HG03558 (cell line): ENCODE data around the gene HLA-B.

Experiments used
- ATAC-seq: cut with Tn5 transposase; IDR thresholded peaks from one replicate; pipeline ENCODE4 v1.9.1; 2021; ENCODE audit warnings: moderate number of reproducible peaks; ENCODE audit not compliant: unreplicated experiment; ENCODE audit errors: extremely low read depth

HLA-B gene

DNA sequence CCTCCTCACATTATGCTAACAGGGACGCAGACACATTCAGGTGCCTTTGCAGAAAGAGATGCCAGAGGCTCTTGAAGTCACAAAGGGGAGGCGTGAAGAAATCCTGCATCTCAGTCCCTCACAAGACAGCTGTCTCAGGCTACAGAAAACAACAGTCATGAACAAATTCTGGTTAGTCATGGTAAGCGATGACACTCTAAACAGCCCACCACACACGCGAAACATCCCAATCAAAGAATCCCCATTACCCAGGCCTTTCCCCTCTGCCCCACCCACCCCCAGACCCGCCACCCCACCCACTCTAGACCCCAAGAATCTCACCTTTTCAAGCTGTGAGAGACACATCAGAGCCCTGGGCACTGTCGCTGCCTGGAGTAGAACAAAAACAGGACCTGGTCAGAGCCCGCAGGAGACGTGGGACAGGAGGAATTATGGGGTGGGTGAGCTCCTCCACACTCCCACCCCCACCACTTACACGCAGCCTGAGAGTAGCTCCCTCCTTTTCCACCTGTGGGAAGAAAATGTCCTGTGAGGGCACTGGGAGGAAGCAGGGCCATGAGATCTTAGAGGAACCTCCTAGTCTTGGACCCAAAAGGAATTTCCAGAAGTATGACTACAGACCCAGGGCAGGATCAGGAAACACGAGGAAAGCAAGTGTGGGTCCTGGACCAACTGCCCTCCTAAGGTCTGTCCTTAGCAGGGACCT, 2.7 kb downstream of the HLA-B start:
- no peak for ATAC-seq

DNA sequence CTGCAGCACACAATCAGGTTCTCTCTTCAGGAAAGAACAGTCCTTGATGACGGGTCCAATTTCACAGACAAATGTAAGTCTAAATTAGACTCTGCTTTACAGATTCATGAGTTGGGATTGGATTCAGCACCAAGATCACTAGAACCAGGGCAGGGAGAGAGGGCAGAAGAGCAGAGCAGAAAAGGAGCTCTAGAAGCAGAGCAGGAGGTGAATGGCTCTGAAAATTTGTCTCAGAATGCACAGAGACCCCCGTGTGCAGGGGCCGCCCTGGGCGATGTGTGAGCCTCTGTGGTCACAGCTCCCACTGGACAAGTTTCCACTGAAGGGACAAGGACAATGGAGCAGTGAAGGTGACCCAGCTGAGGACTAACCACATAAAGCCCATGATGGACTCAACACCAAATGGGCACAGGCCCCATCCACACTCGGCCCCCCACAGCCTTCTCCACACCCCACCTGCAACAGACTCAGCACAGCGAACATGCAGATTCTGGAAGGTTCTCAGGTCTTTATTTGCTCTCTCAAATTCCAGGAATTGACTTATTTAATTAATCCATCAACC, 3.5 kb downstream of the HLA-B start:
- ATAC-seq = no peak

DNA sequence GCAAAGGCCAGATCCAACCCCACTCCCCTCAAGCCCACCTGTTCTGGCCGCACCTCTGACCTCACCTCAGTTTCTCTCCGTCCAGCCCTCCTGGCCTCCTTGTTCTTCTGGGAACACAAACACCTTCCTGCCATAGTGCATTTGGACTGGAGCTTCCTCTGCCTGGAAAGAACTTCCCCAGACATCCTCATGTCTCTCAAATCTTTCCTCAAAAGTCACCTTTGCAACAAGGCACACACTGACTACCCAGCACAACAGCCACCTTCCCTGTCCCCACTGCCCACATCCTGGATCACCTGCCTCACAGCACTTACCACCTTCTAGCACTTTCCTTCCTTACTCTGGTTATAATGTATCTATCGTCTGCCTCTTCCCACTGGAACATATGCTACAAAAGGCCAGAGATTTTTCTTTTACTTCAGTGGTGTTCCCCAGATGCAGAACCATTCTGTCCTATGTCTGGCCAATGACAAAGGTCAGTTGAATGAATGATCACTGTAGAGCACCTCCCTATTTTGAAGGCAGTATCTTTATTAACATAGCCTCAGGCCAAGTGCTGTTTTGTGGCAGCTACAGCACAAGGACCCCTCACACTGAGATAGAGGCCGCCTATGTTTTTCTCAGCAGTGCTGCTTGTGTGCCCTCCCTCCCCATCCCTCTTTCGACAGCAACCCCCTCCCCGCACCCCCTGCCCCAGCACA, 4.1 kb downstream of the HLA-B start:
- no peak for ATAC-seq

DNA sequence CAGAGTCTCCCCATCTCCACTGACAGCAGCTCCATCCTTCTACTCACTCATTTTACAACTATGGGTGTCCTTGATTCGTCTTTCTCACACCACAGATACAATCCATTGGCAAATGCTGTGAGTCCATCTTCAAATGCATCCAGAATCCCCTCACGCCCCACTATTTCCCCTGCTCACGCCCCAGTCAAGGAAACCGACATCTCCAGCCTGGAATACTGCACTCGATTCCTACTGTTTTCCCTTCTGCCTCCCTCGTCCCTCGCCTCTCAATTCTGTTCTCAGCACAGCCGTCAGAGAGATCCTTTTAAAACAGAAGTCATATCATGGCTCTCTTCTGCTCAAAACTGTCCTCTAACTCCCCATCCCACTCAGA, 4.7 kb downstream of the HLA-B start:
- no peak for ATAC-seq

DNA sequence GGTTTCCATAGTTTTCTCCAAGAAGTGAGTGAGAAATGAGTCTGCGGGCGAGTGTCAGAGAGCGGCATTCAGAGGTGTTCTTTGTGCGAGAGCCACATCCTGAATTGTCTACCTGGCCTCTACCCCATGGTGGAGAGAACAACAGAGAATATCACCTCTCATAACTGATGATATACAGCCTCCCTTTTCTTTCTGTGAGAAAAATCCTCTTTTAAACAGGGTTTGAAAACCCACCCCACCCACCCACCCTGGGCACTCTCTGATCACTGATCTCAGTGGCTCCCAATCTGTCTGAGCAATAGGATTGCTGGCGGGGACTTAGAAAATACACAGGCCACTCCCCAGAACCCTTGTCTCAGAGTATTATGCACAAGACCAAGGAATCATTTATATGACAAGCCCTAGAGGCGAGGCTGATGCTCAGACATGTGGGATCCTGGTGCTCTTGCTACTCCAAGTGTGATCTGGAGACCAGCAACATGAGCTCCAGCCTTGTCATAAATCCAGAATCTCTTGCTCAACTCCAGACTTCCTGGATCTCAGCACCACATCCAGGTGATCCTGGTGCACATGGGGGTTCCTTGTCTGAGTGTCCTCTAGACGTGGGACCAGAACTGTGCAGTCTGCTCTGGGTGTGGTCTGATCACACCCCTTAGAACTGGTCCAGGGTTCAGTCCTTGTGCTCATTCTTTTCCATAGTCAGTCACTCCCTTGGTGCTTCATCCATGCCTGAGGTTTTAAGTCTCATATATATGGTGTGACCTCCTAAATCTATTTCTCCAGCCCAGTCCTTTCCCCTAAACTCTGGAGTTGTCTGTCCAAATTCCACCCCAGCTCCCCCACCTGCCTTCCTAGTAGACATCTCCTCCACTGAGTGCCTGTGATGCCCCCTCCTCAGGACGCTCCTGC, 5.3 kb downstream of the HLA-B start:
- ATAC-seq = no peak

DNA sequence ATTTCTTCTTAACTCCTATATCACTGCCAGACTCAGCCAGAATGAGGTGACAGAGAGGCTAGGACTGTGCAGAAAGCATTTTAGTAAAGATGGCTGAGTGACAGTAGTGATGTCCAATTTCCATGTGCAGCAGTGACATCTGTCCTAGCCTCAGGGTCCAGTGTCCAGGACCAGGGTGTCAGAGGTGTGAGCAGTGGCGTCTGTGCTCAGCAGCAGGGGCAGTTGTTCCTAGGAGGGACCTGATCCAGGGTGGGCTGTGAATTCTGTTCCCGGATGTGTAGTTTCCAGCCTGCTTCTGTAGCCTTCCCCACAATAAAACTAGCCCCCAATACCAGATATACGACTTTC, 6.0 kb downstream of the HLA-B start:
- no peak for ATAC-seq

DNA sequence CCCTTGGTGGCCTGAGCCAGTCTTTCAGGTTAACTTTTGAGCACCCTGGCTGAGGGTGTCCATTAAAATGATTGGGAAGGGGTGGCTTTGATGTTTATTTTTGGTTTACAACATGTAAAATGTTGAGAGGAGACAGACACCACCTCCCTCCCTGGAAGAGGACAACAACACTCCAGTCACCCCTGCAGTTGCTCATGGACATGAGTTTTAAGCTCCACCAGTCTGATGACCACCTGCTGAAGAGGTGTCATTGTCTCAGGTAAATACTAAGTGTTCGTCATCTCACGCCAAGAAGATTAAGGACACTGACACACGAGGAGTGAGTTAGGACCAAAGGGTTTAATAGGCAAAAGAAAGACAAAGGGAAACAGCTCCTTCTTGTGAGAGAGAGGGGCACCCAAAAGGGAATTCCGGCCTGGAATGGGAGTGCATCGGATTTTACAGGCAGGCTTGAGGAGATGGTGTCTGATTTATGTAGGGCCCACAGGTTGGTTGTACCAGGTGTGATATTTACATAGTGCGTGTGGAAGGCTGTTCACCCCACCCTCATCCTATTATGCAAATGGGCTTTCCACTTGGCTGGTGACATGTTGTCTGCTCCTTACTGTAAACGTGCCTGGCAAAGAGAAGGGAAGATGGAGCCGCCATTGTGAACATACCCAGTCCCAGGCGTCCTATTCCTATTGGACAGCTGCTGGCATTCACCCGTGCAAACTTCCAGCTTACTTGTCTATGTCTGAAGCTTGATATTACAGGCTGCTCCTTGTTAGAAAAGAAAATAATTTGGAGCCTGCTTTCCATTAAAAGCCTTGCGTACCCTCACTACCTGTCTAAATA, 6.6 kb downstream of the HLA-B start:
- ATAC-seq = no peak

DNA sequence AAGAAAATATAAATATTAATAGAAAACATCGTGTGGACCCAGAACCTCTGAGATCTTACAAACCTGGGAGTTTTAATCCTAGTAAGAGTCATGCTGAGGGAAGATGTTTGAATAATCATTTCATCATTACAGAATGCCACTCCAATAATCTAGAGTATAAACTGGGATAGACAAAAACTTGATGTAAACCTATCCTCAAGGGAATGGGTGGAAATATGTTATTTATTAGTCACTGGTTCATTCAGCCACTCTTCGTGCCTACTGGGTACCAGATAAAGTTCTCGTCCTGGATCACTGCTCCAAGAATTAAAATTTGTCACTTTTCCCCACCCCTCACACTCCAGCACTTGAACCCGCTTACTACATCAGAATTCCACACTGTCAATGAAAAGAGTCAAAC, 7.7 kb downstream of the HLA-B start:
- no peak for ATAC-seq

DNA sequence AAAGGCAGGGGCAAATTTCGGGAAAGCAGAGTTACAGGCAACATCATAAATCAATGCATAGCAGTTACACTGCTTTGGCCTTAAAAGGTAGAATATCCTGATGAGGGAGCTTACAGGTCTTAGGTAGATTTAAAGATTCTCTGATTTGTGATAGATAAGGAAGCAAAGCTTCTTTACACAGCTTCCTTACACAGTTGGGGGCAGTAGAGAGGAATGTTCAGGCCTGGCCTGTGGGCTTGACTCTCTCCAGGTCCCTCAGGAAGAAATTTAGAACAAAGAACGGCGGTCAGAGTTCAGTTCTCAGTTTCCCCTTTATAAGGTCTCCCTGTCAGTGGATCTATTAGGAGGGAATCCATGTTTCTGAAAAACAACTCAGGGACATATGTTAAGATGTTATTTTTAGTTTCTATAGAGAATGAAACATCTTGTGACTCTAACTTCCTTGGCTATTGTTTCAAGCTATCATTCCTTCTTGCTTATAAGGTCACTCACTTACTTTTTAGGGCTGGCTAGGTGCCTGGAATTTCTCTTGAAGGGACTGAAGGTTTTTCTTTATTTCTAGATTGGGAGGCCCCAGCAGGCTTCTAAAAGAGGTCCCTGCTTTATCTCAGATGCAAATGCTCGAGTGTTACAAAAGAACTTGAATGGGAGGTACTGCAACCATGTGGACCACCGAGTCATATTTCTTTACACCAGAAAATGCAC, 11.8 kb downstream of the HLA-B start:
- no peak for ATAC-seq

DNA sequence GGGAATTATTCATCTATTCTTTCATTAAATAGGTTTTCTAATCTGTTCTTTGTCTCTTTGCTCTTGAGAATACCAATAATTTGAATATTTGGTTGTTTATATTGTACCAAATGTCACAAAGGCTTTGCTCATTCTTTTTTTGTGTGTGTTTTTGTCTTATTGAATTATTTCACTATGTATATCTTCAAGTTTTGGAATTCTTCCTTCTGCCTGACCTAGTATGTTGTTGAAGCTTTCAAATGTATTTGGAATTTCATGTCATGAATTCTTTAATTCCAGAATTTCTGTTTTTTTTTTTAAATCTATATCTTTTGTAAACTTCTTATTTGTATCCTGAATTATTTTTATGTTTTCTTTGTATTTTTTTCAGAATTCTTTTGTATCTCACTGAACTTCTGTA, 16.8 kb downstream of the HLA-B start:
- ATAC-seq = no peak

DNA sequence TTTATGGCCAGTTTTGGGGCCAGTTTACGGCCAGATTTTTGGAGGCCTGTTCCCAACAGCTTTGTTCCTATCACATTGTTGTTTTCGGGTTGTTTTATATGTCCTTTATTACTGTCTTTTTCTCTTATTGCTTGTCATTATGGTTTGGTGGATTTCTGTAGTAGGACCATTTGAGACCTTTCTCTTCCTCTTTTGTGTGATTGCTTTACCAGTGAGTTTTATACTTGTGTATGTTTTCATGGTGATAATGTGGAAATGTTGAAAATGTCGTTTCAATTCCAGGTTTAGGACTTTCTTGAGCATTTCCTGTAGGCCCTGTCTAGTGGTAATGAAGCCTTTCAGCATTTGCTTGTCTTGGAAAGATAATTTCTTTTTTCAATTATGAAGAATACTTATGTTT, 17.8 kb downstream of the HLA-B start:
- ATAC-seq = no peak

DNA sequence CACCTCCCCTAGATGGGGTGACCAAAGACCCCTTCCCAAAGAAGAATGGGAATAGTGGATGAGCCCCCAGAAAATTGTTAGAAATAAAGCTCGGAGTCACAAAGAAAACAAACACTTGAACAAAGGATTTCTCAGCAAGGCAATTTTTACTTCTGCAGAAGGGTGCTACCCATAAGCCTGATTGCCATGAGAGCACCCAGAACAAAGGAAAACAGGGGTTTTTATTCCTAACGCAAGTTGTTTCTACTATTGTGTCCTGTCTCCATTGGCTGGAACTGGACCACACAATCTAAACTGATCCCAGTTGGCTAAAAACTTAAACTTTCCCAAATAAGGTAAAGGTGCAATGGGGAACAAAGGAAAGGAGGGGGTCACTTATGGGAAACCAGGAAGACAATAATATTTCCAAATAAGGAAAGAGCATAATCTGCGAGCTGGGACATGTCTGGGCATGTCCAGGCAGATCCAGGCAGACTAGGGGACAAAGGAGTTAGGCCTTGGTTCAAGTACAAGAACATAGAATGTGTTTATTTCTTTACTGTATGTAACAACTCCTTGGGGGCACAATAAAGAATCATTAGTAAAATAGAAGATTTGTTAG, 20.0 kb downstream of the HLA-B start:
- ATAC-seq = no peak

DNA sequence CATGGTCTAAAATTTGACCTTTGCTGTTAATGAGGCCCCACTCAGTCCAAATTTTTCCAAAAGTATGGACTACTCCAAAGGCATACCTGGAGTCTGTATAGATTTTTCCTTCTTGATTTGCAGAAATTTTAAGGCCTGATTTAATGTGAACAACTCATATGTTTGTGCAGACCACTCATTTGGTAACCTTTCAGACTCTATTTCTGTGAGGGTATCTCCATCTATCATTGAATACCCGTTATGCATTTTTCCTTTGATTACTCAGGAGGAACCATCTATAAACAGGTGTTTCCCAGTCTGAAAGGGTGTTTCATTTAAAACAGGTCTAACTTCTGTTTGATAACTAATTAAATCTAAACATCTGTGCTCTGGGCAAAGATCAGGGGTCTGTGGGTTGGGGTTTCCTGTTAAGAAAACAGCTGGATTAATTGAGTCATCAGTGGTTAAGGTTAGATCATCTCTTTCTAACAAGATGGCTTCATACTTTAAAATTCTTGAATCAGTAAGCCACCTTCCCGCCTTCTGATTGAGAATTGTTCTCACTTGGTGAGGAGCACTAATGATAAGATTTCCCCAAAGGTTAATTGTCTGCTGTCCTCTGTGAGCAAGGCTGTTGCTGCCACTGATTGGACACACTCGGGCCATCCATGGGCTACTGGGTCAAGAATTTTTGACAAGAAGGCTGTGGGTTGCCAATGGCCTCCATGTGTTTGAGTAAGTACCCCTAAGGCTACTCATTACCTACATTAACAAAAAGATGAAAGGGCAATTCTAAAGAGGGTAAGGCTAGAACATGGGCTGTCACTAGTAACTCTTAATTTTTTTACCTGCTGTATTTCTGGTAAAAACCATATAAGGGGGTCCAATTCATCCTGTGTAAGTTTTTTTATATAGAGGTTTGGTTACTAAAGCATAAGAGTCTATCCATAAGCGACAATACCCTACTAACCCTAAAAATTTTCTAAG, 24.1 kb downstream of the HLA-B start:
- ATAC-seq = no peak

DNA sequence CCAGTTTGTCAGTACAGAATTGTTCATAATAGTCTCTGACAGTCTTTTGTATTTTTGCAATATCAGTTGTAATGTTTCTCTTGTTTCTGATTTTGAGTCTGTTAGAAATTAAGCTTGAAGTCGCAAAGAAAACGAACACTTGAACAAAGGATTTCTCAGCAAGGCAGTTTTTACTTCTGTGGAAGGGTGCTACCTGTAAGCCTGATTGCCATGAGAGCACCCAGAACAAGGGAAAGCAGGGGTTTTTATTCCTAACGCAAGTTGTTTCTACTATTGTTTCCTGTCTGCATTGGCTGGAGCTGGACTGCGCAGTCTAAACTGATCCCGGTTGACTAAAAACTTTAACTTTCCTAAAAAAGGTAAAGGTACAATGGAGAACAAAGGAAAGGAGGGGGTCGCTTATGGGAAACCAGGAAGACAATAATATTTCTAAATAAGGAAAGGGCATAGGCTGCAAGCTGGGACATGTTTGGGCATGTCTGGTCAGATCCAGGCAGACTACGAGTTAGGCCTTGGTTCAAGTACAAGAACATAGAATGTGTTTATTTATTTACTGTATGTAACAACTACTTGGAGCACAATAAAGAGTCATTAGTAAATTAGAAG, 28.5 kb downstream of the HLA-B start:
- no peak for ATAC-seq

DNA sequence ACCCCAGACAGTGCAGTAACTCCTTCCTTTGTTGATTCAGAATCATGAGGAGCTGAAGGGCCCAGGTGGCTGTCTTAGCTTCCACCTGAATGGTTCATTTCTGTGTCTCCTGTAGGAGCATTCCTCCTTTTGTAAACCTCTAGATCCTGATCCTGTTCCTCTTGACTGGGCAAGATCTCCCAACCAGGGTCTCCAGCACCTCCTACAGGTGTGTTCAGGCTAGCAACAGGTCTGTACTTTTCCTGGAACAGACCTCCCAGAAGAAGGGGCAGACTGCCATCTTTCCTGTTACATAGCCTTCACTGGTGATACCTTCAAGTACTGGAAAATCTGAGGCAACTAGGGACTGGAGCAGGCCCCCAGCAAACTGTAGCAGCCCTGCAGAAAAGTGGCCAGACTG, 35.2 kb downstream of the HLA-B start:
- no peak for ATAC-seq

DNA sequence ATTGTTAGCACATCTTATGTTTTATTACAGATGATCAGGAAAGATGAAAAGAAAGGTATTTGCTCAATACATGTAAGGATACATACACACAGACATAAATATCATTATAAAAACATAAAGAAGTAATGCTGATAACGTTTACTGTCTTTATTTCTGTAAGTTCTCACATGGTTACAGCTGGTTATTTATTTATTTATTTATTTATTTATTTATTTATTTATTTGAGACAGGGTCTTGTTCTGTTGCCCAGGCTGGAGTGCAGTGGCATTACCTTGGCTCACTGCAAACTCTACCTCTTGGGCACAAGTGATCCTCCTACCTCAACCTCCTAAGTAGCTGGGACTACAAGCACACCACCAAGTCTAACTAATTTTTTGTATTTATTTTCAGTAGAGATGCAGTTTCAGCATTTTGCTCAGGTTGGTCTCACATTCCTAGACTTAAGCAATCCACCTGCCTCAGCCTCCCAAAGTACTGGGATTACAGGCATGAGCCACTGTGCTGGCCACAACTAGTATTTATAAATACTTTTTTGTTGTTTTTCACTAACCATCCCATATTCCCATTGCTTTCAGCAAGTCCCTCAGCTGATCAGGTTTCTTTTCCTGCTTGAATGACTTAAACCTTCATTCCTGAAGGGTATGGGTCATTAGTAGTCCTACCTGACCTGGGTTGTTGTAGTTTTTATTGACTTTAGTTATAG, 35.8 kb downstream of the HLA-B start:
- no peak for ATAC-seq

DNA sequence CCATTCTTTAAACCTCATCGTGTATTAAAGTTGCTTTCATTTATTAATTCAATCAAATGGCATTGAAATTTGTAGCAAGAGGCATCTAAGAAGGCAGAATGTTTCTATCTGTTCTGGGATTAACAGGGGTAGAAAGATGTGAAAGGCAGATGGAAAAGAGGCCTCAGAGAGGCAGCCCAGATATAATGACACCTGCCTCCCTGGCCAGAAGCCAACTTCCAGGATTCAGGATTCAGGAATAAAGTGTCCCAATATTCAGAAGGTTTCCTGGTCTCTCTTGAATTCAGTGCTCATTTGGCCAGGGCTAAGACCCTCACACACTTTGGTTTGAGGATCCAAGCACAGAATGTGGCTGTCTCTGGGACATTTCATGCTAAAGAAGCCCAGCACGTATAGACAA, 39.9 kb downstream of the HLA-B start:
- ATAC-seq = no peak
